ENCODE results near the gene SLC22A23. TPM values are rescaled to one million over a fixed set of nuclear protein-coding genes. Genes with fewer than 3 reads are reported as not detected.

SLC22A23 gene
- total RNA-seq, 4 donors from 2014 or later, result 26.6 to 42.6 (median 37.6) TPM

- H3K9me3 ChIP-seq, result no peaks in the 10 kb centered on the region
- no peak overlapping the region for H3K27ac ChIP-seq
- H3K36me3 ChIP-seq, result no peaks in the 10 kb centered on the region
- intact Hi-C loops (cut with DNase I), result no loop called here
- no peak for DNase-seq
- peaks cover 12 to 65% (median 13%) of the 10 kb centered on the region in 3 donors for H3K4me1 ChIP-seq
- WGBS, 2 donors, result 84 to 87% methylated on average over 6 of the region's 6 CpGs
- H3K27me3 ChIP-seq, result no peaks in the 10 kb centered on the region
- no peak overlapping the region for H3K4me3 ChIP-seq
- TF ChIP-seq POLR2A (IDR thresholded peaks at IDR 0.05), result no peak
- TF ChIP-seq, protein P1, sequence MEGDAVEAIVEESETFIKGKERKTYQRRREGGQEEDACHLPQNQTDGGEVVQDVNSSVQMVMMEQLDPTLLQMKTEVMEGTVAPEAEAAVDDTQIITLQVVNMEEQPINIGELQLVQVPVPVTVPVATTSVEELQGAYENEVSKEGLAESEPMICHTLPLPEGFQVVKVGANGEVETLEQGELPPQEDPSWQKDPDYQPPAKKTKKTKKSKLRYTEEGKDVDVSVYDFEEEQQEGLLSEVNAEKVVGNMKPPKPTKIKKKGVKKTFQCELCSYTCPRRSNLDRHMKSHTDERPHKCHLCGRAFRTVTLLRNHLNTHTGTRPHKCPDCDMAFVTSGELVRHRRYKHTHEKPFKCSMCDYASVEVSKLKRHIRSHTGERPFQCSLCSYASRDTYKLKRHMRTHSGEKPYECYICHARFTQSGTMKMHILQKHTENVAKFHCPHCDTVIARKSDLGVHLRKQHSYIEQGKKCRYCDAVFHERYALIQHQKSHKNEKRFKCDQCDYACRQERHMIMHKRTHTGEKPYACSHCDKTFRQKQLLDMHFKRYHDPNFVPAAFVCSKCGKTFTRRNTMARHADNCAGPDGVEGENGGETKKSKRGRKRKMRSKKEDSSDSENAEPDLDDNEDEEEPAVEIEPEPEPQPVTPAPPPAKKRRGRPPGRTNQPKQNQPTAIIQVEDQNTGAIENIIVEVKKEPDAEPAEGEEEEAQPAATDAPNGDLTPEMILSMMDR (IDR thresholded peaks at IDR 0.05), result no peak
Measured at GRCh38 chr6:3451498-3451897, 5.4 kb downstream of the SLC22A23 start.

DNA sequence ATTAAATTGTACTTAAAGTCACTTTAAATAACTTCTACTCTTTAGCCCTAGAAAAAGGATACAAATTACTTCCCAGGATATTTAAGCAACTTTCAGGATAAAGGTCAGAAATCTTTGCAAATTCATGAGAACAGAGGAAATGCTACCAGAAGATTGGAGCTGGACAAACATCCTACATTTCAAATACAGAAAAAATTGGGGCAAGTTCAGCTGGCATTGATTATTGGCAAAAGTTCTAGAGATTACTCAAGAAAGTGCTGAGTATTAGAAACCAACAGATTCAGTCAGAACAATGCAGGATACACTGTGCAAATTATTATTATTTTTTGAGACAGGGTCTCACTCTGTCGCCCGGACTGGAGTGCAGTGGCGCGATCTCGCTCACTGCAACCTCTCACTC lies 6.0 kb downstream of the SLC22A23 start:
- H3K27ac ChIP-seq, result no peak overlapping the region
- TF ChIP-seq, protein P1 (IDR thresholded peaks at IDR 0.05), result no peak
- no peak for TF ChIP-seq POLR2A (IDR thresholded peaks at IDR 0.05)
- no peaks in the 10 kb centered on the region for H3K9me3 ChIP-seq
- WGBS, 2 donors, result 78 to 87% methylated on average over 5 of the region's 5 CpGs
- H3K27me3 ChIP-seq, result no peaks in the 10 kb centered on the region
- intact Hi-C loops (cut with DNase I), result no loop called here
- DNase-seq, result no peak
- H3K4me3 ChIP-seq, result no peak overlapping the region
- peaks cover 12 to 66% (median 13%) of the 10 kb centered on the region in 3 donors for H3K4me1 ChIP-seq
- H3K36me3 ChIP-seq, result no peaks in the 10 kb centered on the region

DNA sequence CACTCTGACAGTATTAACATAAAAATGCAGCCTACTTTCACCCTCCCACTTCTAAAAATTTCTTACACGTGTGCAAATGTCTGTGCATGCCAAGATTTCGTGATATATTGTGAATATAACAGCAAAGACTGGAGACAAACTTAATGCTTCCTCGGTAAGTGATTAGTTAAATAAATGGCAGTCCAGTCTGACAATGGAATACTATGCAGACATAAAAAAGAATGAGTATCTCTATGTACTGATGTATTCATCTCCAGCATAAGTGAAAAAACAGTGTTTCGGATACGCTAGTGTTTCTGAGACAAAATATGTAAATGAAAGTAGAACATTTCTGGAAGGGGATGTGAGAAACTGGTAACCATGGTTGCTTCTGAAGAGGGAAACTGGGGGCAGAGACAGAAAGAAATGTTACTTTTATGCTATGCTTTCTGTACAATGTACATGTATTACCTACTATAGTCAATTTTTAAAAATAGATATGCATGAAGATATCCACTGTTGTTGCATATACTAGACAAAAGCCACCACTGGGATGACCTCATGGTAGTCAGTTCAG lies 7.0 kb downstream of the SLC22A23 start:
- Histone ChIP-seq H3K36me3 (no peaks in the 10 kb centered on the region), H3K4me1 (peaks cover 5 to 58% (median 7%) of the 10 kb centered on the region in 3 donors), H3K27me3 (no peaks in the 10 kb centered on the region), H3K4me3 (no peak overlapping the region), H3K27ac (no peak overlapping the region), H3K9me3 (no peaks in the 10 kb centered on the region)
- DNase-seq, result no peak
- no peak for TF ChIP-seq POLR2A (IDR thresholded peaks at IDR 0.05)
- TF ChIP-seq, protein P1 (IDR thresholded peaks at IDR 0.05), result no peak
- intact Hi-C loops (cut with DNase I), result loop anchor here (10.0 kb wide), 2 partner anchors 165 to 275 kb away; no protein-coding TSS in a partner anchor
- 81 to 83% methylated on average over 5 of the region's 5 CpGs for WGBS, 2 donors

DNA sequence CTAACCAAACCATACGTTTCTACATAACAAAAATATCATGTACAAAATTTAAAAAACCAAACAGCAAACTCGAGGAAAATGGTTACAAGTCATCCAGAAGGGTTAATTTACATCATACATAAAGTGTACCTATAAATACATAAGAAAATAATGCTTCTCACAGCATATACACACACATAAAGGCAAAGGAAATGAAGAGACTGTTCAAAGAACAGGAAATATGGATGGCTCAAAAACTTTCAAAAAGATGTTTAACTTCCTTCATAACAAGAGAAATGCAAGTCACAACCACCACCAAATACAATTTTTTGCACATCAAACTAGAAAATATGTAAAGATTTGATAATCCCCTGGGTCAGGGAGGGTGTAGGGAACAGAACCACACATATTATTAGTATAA lies 7.5 kb downstream of the SLC22A23 start:
- no peak overlapping the region for H3K27ac ChIP-seq
- H3K36me3 ChIP-seq, result no peaks in the 10 kb centered on the region
- peaks cover 4 to 57% (median 7%) of the 10 kb centered on the region in 3 donors for H3K4me1 ChIP-seq
- H3K4me3 ChIP-seq, result no peak overlapping the region
- WGBS, 2 donors, result 57 to 68% methylated on average over 2 of the region's 2 CpGs
- no peaks in the 10 kb centered on the region for H3K27me3 ChIP-seq
- H3K9me3 ChIP-seq, result no peaks in the 10 kb centered on the region
- DNase-seq, result no peak
- intact Hi-C loops (cut with DNase I), result loop anchor here (10.0 kb wide), 2 partner anchors 165 to 275 kb away; no protein-coding TSS in a partner anchor
- TF ChIP-seq, protein P1 (IDR thresholded peaks at IDR 0.05), result no peak
- no peak for TF ChIP-seq POLR2A (IDR thresholded peaks at IDR 0.05)

DNA sequence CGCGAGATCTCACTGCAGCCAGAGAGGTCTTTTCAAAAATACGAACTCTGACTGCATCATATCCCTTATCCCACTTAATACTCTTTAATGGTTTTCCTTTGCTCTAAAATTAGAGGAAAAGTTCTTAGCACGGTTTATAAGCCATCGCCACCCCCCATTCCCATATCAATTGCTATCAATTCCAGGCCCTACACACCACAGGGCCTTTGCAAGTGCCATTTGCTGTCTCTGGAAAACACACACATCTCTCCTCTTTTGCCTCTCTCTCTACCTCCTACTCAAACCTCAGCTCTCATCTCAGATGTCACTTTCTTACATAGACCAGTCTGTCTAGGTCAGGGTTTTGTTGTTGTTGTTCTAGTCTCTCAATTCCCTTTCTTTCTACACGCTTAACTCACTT lies 9.8 kb downstream of the SLC22A23 start:
- Histone ChIP-seq H3K36me3 (no peaks in the 10 kb centered on the region), H3K27ac (no peak overlapping the region), H3K4me1 (peaks cover 0 to 45% (median 0%) of the 10 kb centered on the region in 3 donors), H3K9me3 (no peaks in the 10 kb centered on the region), H3K4me3 (no peak overlapping the region), H3K27me3 (no peaks in the 10 kb centered on the region)
- no peak for DNase-seq
- WGBS, 2 donors, result 86 to 92% methylated on average over 6 of the region's 6 CpGs
- intact Hi-C loops (cut with DNase I), result loop anchor here (10.0 kb wide), 2 partner anchors 162 to 278 kb away; no protein-coding TSS in a partner anchor
- TF ChIP-seq POLR2A (IDR thresholded peaks at IDR 0.05), result no peak
- TF ChIP-seq, protein P1 (IDR thresholded peaks at IDR 0.05), result no peak
